SHP77 treated with DMSO at 0.1 percent for 48 hours (cell line): ENCODE measurements around the gene TELO2.

ENCODE experiments used
- DNase-seq: peaks from one replicate; lab custom pipeline; 2025; lab: John Stamatoyannopoulos, UW

TELO2 gene

DNA sequence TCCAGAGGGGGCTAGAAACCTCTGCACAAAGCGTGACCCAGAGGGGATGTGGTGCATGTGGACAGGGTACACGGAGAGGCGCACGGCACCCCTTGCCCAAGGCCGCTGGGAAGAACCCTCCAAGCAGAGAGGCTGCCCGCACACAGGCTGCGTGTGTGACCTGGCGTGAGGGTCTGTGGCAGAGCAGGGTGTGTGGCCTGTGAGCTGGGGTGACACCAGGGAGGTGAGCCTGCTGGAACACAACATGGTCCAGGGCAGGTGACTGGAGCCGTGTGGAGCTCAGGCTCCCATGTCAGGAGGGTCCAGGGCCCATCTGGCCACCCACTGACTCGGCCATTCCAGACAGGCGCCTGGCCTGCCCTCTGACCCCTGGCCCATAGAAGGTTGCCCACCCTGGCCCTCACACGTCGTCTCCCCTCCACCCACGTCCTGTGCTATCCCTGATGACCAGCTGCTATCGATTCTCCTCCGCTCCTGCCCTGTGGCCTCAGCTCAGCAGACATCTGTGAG, 25.5 kb downstream of the TELO2 start:
- DNase-seq, result no peak

DNA sequence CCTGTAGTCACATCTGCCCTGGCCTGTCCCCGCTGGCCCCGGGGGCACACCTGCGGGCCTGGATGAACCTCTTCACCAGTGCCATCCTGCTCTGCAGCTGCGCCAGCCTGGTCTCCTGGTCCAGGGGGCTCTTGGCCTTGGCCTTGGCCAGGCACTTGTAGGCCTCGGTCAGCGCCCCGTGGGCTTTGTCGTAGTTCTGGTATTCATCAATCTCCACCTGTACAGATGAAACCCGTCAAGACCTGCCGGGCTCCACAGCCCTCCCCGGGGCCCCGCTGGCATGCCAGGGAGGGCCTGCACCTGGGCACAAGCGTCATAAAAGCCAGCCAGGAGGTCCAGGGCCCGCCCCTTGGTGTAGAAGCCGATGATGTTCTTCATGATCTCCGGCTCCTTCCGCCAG, 26.7 kb downstream of the TELO2 start:
- no peak for DNase-seq

DNA sequence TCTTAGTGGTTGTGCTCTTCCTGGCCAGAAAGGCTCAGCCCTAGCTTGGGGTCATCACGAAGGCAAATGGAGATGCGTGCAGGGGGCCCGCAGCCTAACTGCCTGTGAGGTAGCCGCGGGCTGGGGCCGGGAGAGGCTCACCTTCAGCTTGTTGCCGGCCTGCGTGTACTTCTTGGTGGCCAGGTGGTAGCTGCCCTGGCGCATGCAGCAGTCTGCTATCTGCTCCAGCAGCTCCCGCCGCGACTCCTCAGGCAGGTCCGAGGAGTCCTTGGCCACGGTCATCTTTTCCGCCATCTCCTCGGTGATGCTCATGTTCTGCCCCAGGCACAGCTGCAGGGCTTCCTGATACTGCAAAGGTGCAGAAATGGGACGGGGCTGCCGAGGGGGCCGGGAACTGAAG, 27.3 kb downstream of the TELO2 start:
- no peak for DNase-seq

DNA sequence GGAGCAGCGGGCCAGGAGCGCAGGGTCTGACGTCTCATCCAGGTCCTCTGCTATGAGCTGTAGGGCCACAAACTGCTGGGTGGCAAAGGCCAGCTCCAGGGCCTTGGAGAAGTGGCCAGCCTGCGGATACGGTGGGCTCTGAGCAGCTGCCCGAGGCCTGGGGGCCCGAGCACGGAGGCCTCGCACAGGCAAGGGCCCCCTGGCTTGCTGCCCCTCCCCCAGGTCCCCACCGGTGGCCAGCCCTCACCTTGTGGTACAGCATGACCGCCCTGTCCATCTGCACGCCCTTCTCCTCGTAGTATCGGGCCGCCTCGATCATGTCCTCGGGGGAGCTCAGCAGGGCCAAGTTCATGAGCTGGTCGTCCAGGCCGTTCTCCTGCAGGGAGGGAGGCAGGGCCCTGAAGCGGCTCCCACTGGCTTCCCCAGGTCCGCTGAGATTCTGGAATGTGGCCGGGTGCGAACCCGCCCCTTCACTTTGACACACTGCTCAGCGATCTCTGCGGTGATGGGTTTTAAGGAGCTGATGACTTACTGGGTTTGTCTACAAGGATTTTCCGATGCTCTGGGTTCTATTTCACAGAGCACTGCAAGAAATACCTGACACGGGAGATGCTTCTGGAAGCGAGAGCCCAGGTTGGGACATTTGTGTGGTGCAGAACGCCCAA, 30.6 kb downstream of the TELO2 start:
- DNase-seq, result no peak

DNA sequence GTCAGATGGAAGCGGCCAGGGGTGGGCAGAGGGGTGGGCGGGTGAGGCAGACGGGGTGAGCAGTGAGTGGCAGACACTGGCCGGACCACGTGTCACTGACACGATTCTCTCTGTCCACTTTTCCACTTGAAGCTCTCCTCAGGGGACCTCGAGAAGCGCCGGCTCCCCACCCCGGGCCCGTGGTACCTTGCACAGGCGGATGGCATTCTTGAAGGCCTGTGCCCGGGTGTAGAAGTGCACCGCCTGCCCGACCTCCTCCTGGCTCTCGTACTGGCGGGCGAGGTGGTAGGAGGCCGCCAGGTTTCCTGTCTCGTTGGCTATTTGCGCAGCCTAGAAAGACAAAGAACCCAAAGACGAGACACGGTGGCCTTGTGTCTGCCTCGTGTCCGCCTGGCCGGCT, 31.2 kb downstream of the TELO2 start:
- DNase-seq, result no peak

DNA sequence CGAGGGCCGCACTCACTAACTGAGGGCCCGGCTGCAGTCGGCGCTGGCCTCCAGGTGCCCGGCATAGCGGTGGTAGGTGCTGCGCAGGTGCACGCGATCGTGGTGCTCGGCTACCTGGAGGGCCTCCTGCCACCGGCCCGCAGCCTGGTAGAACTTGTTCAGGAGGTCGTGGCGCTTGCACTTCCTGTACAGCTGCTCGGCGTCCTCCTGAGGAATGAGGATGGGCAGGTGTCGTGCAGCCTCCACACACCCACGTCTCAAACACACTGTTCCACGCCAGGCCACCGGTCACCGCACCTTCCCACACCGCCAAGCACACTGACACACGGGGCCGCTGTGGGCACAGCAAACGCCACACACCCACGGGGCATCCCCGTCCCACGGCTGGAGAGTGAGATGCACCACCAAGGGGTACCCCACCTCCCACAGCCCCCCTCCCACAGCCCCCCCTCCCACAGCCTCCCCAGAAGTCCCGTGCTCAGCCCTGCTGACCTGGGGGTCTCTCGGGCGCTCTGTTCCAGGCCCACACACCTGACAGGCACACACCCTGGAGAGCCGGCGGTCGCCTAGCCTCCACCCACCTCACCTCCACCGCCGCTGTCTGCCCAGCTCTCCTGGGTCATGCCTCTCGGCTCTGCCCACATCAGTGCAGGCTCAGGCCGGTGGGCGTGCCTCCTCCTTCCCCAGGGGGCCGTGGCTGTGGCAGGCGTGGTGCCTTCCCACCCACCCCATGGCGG, 32.9 kb downstream of the TELO2 start:
- no peak for DNase-seq

DNA sequence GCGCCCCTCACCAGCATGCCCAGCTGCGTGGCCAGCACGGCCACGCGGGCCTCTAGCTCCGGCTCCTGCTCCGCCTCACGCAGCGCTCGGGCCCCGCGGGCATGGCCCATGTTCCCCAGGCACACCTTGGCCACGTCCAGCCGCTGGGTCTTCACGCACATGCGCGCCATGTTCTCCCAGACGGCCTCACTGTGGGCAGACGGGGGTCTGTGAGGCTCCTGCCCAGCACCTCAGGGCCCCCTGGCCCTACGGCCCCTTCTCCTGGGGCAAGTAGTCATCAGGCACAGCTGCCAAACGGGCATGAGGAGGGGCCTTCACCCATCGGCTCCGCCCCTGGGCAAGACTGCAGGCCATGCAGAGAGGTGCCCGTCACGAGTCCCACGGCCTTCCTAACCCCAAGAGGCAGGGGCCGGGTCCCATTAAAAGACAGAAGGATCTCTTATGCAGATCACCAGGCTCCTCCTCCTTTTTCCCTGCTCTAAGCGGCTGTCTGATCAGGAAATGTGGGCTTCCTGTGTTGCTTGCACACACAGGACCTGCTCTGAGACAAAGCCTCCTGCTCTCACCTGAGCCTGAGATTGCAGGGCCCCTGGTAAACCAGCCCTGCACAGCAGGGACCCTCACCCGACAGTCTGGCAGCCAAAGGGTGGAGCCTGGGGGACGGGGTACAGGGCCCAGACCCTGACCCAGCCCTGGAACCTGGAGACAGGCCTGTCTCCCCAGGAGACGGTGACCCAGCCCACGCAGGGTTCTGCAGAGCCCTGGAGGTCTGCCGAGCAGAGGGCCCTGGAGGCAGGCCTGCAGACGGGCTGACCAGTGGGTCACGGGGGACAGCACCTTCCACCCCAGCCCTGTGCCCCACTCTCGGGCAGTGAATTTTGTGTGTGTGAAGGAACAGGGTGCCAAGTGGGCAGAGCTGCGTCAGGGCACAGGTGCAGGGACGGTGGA, 33.7 kb downstream of the TELO2 start:
- no peak for DNase-seq

DNA sequence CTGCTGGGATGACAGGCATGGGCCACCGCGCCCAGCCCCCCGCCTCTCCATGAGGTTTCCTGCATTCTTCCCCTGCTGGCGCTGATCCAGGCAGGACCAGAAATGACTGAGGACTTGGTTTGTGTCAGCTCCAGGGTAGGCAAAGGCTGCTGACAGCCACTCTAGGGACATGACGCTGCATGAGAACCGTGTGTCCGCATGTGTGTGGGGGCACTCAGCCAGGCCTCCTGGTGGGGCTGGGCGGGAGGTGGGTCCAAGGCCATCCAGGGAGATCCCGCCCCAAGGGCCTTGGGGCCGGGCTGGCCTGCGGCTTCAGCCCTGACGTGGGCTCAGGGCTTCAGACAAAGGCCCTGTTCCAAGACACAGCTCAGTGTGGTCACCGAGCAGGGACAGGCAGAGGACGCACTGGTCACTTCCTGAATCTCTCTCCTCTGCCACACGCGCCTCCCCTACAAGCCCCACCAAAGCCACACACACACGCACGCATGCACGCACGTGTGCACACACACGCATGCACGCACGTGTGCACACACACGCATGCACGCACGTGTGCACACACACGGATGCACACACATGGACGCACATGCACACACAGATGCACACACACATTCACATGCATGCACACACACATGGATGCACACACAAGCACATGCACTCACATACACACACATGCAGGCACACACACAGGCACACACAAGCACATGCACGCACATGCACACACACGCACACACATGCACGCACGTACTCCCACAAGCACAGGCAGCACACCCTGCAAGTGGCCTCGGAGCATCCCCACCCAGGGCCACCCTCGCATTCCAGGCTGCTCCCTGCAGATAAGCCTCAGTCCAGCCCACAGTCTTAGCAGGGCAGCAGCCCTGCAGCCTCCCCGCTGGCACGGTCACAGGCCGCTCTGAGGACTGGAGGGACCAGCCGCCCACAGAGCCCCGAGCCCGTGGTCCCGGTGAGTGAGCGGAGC, 35.0 kb downstream of the TELO2 start:
- DNase-seq, result no peak

DNA sequence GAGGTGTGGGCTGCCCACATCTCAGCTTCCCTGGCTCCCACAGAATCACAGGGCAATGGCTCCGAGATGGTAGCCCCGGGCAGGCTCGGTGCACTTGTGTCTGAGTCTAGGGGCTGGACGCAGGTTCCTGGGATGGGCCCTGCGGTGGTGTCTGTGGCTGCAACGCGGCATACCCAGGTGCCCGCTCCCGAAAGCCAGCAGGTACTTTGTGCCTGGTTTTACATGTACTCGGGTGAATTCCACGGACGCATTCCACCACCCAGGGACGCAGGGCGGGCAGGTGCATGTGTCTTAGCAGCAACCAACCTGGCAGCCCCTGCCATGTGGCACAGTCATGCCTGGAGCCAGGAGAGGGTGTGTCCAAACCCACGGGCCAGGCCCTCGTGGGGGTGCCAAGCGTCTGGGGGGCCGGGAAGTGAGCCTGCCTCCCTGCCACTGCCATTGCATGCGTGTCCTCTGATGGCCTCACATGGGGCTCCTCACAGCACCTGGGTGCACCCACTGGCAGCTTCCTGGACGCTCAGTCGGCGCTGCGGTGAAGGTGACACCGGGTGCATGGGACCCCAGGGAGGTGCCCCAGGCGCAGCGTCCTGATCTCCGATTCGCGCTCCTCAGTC, 35.9 kb downstream of the TELO2 start:
- no peak for DNase-seq

DNA sequence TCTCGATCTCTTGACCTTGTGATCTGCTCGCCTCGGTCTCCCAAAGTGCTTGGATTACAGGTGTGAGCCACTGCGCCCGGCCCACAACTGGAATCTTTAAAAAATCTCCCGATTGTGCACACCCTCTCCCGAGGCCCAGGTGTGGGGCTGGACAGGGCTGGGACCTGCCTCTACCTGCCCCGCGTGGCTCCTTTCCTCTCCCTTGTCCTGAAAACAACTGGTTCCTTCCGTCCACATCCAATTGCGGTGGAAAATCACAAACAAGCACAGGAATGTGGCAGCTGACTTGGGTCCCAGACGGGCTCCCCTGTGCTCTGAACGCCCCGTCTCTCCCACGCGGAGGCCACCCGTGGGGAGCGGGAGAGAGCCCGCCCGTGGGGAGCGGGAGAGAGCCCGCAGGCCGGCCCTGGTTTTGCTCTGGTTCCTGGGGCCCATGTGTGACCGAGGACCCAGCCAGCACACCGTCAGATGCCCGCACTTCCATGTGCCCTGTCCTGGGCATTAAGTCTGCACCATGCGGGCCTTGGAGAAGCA, 37.3 kb downstream of the TELO2 start:
- DNase-seq, result no peak

DNA sequence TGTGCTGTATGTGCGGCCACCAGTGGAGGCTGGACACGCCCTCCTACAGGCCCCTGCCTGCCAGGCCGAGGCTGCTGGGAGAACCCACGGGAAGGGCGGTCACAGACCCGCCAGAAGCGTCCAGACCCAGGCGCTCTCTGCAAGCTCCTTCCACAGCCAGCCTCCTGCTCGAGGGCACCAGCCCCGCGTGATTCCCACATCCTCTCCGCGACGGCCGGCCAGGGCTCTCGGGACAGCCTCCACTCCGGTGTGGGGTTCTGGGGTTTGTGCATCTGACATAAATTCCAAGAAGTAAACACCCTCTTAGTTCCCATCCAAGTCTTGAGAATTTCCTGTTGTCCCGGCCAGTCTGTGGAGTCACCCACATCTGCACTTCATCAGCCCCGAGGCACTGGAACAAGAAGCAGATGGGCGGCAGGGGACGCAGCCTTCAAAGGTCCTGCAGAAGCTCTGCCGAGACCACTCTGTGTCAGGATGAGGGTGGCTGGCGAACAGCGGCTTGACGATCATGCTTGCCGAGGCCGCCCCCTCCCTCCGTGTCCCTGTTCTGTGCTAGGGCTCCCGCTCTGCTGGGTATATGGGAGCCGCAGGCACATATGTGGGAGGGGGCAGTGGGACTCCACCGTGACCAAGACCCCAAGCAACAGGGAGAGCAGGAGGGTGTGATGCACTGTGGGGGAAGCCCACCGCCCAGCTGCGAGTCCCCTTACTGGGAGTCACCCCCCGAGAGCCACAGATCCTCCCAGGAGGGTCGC, 37.9 kb downstream of the TELO2 start:
- no peak for DNase-seq

DNA sequence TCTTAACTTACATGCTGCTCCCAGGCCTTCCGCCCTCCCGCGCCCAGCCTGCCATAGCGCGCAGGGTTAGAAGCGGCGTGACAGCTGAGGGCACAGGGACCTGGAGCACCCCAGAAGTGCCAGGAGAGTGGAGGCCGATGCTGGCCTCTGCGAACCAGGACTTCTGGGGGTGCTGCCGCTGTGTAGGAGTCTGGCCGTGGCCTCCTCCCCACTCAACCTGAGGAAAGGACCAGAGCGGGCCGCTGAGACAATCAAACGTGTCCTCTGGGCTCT, 38.4 kb downstream of the TELO2 start:
- no peak for DNase-seq

DNA sequence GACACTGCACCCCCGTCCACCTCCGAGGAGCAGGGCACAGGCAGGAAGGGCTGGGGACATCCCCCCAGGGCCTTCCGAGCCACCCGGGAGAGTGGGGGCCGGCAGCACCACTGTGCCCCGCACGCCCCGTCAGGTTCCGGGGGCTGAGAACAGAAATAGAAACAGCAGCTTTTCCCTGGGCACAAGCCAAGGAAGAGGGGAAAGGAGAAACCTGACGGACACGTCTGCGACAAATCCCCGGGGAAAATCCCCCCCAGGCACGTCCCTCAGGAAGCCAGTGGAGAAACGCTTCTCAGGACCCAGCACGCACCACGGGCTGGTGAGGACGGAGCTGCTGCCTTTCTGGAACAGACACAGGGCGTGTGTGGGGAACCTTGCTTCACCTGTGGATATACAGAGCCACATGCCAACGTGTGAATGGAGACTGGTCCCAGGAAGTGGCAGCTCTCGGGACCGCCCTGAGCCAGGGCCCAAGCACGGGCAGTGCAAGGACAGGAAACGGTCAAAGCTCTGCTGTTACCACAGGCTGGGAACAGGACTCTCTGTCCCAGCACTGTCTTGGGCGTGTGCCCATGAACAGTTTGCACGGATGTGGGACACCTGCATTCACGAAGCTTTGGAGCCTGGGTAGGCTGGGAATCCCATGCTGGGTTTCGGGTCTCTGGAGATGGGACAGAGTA, 39.1 kb downstream of the TELO2 start:
- DNase-seq, result no peak

DNA sequence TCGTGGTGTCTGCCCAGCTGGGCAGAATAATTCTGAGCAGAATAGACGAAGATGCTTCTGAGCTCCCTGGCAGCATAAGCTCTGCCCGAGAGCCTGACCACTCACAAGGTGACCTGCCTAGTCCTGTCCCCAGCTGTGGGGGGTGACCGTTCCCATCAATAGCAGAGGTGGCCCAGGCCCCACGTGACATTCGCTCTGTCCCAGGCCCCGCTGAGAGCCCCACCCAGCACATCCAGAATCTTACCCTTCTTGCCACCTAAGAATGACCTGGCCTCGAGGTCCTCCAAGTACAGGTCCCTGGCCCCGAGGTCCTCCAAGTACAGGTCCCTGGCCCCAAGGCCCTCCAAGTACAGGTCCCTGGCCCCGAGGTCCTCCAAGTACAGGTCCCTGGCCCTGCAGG, 39.6 kb downstream of the TELO2 start:
- no peak for DNase-seq

DNA sequence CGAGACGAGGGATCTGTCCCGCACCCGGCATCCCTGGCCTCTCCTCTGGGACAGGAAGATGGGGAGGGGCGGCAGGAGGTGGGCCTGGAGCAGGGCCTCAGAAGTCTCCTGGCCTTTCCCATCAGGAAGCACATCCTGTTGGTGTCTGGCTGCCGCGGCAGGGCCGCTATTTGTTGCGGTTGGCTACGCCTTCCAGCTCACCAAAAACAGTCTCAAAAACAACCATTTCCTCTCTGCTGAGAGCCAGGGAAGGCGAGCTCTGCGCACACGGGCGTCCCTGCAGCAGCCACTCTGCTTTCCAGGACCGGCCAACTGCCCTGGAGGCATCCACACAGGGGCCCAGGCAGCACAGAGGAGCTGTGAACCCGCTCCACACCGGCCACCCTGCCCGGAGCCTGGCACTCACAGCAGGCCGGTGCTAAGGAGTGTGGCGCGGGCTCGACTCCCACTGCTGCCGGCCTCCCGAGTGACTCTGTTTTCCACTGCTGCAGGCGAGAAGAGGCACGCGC, 40.3 kb downstream of the TELO2 start, which contains the start of gene TMEM204:
Gene TMEM204, plus strand, starts transcription at position 224 of the 509 bp plus-strand sequence. CDS start 610 bp downstream, outside the sequence.
- DNase-seq, result no peak

DNA sequence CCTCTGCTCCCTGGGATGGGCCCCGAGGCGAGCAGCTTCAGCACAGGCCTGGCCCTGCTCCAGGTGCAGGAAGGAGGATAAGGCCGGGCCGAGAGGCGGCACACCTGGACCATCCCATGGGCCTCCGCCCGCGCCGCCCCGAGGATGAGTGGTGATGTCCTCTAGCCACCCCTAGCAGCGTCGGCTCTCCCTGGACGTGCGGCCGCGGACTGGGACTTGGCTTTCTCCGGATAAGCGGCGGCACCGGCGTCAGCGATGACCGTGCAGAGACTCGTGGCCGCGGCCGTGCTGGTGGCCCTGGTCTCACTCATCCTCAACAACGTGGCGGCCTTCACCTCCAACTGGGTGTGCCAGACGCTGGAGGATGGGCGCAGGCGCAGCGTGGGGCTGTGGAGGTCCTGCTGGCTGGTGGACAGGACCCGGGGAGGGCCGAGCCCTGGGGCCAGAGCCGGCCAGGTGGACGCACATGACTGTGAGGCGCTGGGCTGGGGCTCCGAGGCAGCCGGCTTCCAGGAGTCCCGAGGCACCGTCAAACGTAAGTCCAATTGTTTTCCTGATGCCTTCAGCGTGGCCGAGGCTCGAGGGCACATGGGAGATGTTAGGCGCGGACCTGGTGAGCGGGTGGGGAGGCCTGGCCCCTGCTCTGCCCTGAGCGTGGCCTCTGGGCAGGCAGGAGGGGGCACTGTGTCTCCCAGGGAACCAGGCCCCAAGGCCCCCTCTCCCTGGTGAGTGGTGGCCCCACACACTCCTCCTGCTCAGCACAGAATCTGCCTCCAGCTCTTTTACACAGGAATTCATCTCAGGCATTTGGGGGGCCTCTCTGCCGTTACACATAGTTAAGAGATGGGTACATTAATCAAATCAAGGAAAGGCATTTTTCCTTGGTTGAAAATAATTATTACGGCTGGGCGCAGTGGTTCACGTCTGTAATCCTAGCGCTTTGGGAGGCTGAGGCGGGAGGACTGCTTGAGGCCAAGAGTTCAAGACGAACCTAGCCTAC, 41.2 kb downstream of the TELO2 start:
- DNase-seq, result no peak

DNA sequence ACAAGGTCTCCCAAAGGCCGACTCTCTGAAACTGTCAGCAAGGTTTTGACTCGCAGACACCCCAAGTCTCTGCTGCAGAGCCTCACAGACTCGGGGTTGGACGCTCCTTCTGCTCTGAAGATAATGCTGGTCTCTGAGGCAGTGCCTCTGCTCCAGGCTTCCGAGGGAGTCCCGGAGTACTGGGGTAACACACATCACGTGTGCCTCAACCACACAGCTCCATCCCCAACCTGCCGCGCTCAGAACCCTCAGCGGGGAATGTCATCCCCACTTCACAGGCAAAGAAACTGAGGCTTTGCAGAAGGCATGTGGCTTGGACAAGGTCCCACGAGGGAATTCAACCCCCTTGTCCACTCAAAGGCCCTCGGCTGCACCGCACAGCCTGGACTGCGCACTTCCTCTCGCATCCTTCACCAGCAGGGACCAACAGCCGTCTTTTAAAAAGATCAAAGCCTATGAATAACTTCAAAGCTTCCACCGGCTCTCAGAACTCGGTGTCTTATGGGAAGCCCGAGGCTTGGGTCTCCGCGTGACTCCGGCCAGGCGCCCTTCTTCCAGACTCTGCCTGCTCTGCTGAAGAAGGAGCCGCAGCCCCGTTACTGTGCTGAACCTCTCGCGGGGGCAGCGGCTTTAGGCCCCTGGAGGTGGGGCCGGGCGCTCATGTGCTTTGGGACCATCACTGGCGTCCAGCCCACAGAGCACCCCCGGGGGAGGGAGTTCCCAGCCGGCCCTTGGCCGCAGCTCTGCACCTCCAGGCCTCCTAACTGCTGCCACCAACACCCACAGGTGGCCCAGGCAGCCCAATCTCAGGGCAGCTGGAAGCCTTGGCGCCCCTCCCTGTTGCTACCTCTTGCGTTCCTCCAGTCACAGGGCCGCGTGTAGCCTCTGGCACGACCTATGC, 42.5 kb downstream of the TELO2 start:
- DNase-seq, result no peak
